Glutamatergic neuron (in vitro differentiated cells): ENCODE measurements around the gene CD320. TPM values are rescaled to one million over a fixed set of nuclear protein-coding genes. Genes with fewer than 3 reads are reported as not detected.
A peak's percentile ranks its signal among the peaks of the same experiment; 100 is the strongest.
"Not testable (repeated sequence)": the region's sequence is repeated elsewhere in the genome, so short reads cannot be mapped to it uniquely, and the experiment has no call there.

Source experiments
- DNase-seq: peaks from one replicate; pipeline ENCODE4 v3.0.0; 2022
- H3K27ac Mint-ChIP-seq: one replicate; pipeline ENCODE4 v1.8.0; 2020; ENCODE audit warnings: mild to moderate bottlenecking, mixed read lengths, inconsistent platforms; ENCODE audit not compliant: unreplicated experiment
- H3K27me3 Mint-ChIP-seq: one replicate; pipeline ENCODE4 v1.8.0; 2020; ENCODE audit warnings: mild to moderate bottlenecking, moderate library complexity, mixed read lengths, inconsistent platforms; ENCODE audit not compliant: unreplicated experiment
- H3K36me3 Mint-ChIP-seq: one replicate; pipeline ENCODE4 v1.8.0; 2020; ENCODE audit warnings: mild to moderate bottlenecking, mixed read lengths, inconsistent platforms; ENCODE audit not compliant: unreplicated experiment
- H3K4me1 Mint-ChIP-seq: one replicate; pipeline ENCODE4 v1.8.0; 2020; ENCODE audit warnings: mild to moderate bottlenecking, low read depth, mixed read lengths, inconsistent platforms; ENCODE audit not compliant: unreplicated experiment
- H3K4me3 Mint-ChIP-seq: one replicate; pipeline ENCODE4 v1.8.0; 2020; ENCODE audit warnings: mild to moderate bottlenecking, mixed read lengths, inconsistent platforms; ENCODE audit not compliant: unreplicated experiment
- H3K9me3 Mint-ChIP-seq: one replicate; pipeline ENCODE4 v1.8.0; 2020; ENCODE audit warnings: mild to moderate bottlenecking, moderate library complexity, mixed read lengths, inconsistent platforms; ENCODE audit not compliant: unreplicated experiment
- total RNA-seq: library from RNA; stranded (reverse); fragmentation: NEBNext Ultra II Directional; extraction: Animal tissue kit (Norgen Biotek cat#: 25700); gene quantifications from one replicate; pipeline ENCODE4 v1.2.1, GENCODE V29; 2021; ENCODE audit not compliant: unreplicated experiment
- TF ChIP-seq, protein P1 (sequence below): fragments of 200-600 bp; sonication (generic); IDR thresholded peaks from one replicate; pipeline ENCODE4 v1.5.0; 2021; ENCODE audit not compliant: partially characterized antibody, unreplicated experiment

CD320 gene
- total RNA-seq, 1 donor from 2014 or later = 45.1 TPM

DNA sequence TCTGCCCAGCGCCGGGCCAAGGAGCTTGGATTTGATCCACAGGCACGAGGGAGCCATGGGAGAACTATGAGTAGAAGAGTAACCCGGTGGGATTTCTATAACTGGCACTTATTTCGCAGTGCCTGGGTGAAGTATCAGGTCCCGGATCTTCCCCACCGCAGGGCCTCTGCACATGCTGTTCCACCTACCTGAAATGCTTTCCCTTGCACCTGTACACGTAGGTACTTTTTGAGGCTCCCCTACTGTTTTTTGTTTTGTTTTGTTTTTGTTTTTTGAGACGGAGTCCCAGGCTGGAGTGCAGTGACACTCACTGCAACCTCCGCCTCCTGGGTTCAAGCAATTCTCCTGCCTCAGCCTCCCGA lies 35.3 kb upstream of the CD320 start:
- Mint-ChIP-seq H3K36me3 (no peaks in the 10 kb centered on the region), H3K4me3 (no peak overlapping the region), H3K4me1 (peaks cover 6% of the 10 kb centered on the region), H3K27ac (no peak overlapping the region), H3K27me3 (peaks cover 3% of the 10 kb centered on the region), H3K9me3 (no peaks in the 10 kb centered on the region)
- TF ChIP-seq, protein P1, sequence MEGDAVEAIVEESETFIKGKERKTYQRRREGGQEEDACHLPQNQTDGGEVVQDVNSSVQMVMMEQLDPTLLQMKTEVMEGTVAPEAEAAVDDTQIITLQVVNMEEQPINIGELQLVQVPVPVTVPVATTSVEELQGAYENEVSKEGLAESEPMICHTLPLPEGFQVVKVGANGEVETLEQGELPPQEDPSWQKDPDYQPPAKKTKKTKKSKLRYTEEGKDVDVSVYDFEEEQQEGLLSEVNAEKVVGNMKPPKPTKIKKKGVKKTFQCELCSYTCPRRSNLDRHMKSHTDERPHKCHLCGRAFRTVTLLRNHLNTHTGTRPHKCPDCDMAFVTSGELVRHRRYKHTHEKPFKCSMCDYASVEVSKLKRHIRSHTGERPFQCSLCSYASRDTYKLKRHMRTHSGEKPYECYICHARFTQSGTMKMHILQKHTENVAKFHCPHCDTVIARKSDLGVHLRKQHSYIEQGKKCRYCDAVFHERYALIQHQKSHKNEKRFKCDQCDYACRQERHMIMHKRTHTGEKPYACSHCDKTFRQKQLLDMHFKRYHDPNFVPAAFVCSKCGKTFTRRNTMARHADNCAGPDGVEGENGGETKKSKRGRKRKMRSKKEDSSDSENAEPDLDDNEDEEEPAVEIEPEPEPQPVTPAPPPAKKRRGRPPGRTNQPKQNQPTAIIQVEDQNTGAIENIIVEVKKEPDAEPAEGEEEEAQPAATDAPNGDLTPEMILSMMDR = no peak
- DNase-seq = no peak

DNA sequence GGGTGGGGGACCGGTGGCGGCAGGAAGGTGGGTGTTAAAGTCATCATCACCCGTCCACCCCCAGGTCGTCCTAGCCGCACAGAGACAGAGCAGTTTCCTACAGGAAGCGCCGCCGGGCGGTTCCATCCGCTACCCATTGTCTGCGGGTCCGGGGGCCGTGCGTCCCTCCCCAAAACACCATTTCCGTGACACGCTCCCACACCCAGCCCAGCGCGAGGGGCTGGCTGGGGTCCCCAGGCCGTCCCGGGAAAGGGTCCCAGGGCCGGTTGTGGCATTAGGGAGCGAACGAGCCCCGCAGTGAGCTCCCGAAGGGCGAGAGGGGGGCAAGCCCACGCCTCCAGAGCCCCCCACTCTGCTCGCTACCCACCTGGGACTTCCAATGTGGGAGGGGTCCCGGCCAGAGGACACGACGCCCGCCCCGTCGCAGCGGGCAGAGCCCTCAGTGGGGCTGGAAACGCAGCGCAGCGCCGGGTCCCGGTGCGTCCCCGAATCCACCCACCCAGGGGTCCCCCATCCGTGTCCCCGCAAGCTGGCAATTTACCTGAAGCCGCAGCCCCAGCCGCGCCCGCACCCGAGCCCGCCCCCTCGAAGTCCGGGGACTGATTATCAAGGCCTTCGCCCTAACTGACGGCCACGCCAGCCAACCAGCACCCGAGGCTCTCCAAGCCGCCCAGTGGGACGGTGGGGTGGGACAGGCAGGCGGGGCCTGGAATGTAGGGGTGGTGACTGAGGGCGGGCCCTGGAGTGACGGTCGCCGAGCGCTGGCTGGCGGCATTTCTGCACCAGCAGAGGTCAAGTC lies 34.7 kb upstream of the CD320 start, which contains the start of gene KANK3:
KANK3 (minus strand) TSS at position 579 of the 799 bp plus-strand sequence. CDS start 5,434 bp downstream, outside the sequence.
- H3K36me3 Mint-ChIP-seq = no peaks in the 10 kb centered on the region
- no peak within 1 kb of the TSS for H3K27ac Mint-ChIP-seq
- H3K4me3 Mint-ChIP-seq = no peak within 1 kb of the TSS
- TF ChIP-seq, protein P1 = no peak
- peaks cover 6% of the 10 kb centered on the region for H3K4me1 Mint-ChIP-seq
- peak; percentile 95 for DNase-seq
- H3K9me3 Mint-ChIP-seq = no peaks in the 10 kb centered on the region
- peaks cover 3% of the 10 kb centered on the region for H3K27me3 Mint-ChIP-seq

GRCh38 chr19:8342316-8342683 lies 34.1 kb upstream of the CD320 start:
- H3K4me3 Mint-ChIP-seq = no peak overlapping the region
- H3K4me1 Mint-ChIP-seq = peaks cover 4% of the 10 kb centered on the region
- H3K9me3 Mint-ChIP-seq = no peaks in the 10 kb centered on the region
- H3K27ac Mint-ChIP-seq = no peak overlapping the region
- TF ChIP-seq, protein P1 = no peak
- H3K36me3 Mint-ChIP-seq = no peaks in the 10 kb centered on the region
- peaks cover 4% of the 10 kb centered on the region for H3K27me3 Mint-ChIP-seq
- DNase-seq = no peak

DNA sequence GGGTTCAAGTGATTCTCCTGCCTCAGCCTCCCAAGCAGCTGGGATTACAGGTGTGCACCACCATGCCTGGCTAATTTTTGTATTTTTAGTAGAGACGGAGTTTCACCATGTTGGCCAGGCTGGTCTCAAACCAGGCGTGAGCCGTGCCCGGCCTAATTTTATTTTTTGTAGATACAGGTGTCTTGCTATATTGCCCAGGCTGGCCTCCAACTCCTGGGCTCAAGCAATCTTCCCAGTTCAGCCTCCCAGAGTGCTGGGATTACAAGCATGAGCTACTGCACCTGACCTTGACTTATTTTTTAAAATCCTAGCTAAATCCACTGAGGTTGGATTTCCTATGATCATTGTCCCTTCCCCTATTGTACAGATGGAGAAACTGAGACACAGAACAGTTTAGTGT lies 33.3 kb upstream of the CD320 start:
- DNase-seq, H3K27me3 Mint-ChIP-seq, H3K27ac Mint-ChIP-seq, H3K36me3 Mint-ChIP-seq, H3K4me3 Mint-ChIP-seq, H3K4me1 Mint-ChIP-seq, H3K9me3 Mint-ChIP-seq: not testable (repeated sequence)

DNA sequence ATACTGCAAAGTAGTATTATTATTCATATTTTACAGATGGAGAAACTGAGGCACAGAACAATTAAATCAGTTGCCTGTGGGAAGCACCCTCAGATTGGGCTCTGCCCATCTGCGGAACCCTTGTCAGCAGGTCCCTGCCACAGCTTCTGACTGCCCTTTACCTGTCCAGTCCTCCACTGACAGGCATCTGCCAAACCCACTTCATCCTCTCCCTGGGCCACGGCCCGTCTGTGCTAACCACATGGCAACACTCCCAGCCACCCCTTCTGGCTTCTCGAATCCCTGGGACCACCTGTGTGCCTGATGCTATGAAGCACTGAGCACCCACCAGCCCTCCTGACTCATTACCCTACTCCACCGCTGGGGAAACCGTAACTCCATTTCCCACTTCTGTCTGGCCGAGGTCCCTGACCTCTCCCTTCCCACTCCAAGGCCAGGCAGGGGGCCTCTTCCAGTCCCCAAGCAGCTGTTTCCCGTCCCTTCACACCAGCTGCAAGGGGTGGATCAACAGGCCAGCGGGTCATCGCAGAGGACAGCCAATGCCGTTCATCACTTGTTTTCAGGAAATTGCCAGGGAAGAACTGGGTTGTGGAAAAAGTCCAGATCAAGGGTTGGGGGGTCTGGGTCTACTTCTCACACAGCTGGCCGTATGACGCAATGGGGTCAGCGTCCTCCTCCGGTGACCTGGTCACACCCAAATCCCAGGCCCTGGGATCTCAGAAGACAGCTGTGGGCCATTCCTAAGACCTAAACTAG lies 32.4 kb upstream of the CD320 start:
- TF ChIP-seq, protein P1 = no peak
- Mint-ChIP-seq H3K27me3 (peaks cover 7% of the 10 kb centered on the region), H3K4me3 (peak overlapping the region; percentile 34), H3K9me3 (peaks cover 3% of the 10 kb centered on the region), H3K27ac (no peak overlapping the region), H3K36me3 (no peaks in the 10 kb centered on the region), H3K4me1 (peaks cover 6% of the 10 kb centered on the region)
- DNase-seq = no peak
